GM23338 (cell line): Measurements from ENCODE around the gene LILRA5.

ENCODE experiments used
- CREB1 ChIP-seq: fragments of 250-450 bp; sonication (Bioruptor Pico); IDR thresholded peaks from 2 replicates; pipeline ENCODE4 v1.5.0; 2020; ENCODE audit warnings: low read depth, mild to moderate bottlenecking, moderate library complexity
- CTCF ChIP-seq, 2 experiments: fragments of 200-600 bp in 1 of 2; sonication (generic) in 1 of 2; conservative IDR thresholded peaks; 2 replicates each; pipeline versions ENCODE4 v1.5.1 to v1.6.1; 2016 to 2017; ENCODE audit warnings: antibody characterized with exemption in 2 of 2, low read depth in 2 of 2, mild to moderate bottlenecking in 2 of 2, moderate library complexity in 1 of 2
- EZH2 ChIP-seq: fragments of 200-600 bp; sonication (generic); IDR thresholded peaks from one replicate; pipeline ENCODE4 v1.8.0; 2017; ENCODE audit warnings: antibody characterized with exemption, mild to moderate bottlenecking, low read depth; ENCODE audit not compliant: unreplicated experiment
- EZH2phosphoT487 ChIP-seq: fragments of 200-600 bp; sonication (generic); IDR thresholded peaks from one replicate; pipeline ENCODE4 v1.8.1; 2018; ENCODE audit warnings: antibody characterized with exemption; ENCODE audit not compliant: unreplicated experiment
- JUNB ChIP-seq: IDR thresholded peaks from one replicate; pipeline ENCODE4 v1.6.1; 2016; ENCODE audit warnings: antibody characterized with exemption; ENCODE audit not compliant: unreplicated experiment
- NANOG ChIP-seq: IDR thresholded peaks from 2 replicates; pipeline ENCODE4 v1.6.1; 2016; ENCODE audit warnings: antibody characterized with exemption, borderline replicate concordance
- POLR2AphosphoS5 ChIP-seq: IDR thresholded peaks from 2 replicates; pipeline ENCODE4 v1.6.1; 2016; ENCODE audit warnings: antibody characterized with exemption, low read depth
- REST ChIP-seq: IDR thresholded peaks from one replicate; pipeline ENCODE4 v1.6.1; 2018; ENCODE audit warnings: antibody characterized with exemption; ENCODE audit not compliant: unreplicated experiment

- TF ChIP-seq CTCF (conservative IDR thresholded peaks at IDR 0.05; ENCODE audit: low read depth in 2 of 2): no peak
- TF ChIP-seq JUNB: no peak
- TF ChIP-seq NANOG: no peak
- TF ChIP-seq REST: no peak
- no peak for TF ChIP-seq POLR2AphosphoS5
- no peak for TF ChIP-seq EZH2
- no peak for TF ChIP-seq EZH2phosphoT487
- TF ChIP-seq CREB1 (CRISPR knock-in tag): no peak
Measured at GRCh38 chr19:54354761-54355160, 41.8 kb upstream of the LILRA5 start.
